Colonic mucosa (tissue), 4 donors: ENCODE results near the gene PLA2G4D. TPM values are rescaled to one million over a fixed set of nuclear protein-coding genes. Genes with fewer than 3 reads are reported as not detected.

ENCODE experiments used
- DNase-seq: peaks from one replicate; pipeline ENCODE4 v3.0.0-alpha.2; 2020
- H3K27ac ChIP-seq: fragments of 200-600 bp; one replicate; pipeline ENCODE4 v1.8.0; 2021
- H3K27me3 ChIP-seq: fragments of 200-600 bp; one replicate; pipeline ENCODE4 v1.8.0; 2021
- H3K36me3 ChIP-seq: fragments of 200-600 bp; one replicate; pipeline ENCODE4 v1.8.0; 2021
- H3K4me1 ChIP-seq: fragments of 200-600 bp; one replicate; pipeline ENCODE4 v1.8.0; 2021; ENCODE audit warnings: mild to moderate bottlenecking
- H3K4me3 ChIP-seq: fragments of 200-600 bp; one replicate; pipeline ENCODE4 v1.8.0; 2021
- H3K9ac ChIP-seq, 2 donors: one replicate each; pipeline ENCODE4 v1.7.0; 2013; ENCODE audit warnings: control low read depth in 2 of 2, low read depth in 2 of 2, low read length in 2 of 2
- H3K9me3 ChIP-seq: fragments of 200-600 bp; one replicate; pipeline ENCODE4 v1.8.0; 2021
- intact Hi-C: fragments of 100-400 bp; cut with DNase I; formaldehyde crosslinking; loops from one replicate; pipeline ENCODE4 v1.14.1; 2022
- total RNA-seq, 2 donors: library from RNA; stranded (reverse); fragmentation: NEBNext Ultra II Directional in 1 of 2; extraction: Animal tissue kit (Norgen Biotek cat#: 25700) in 1 of 2; gene quantifications; one replicate each; pipeline ENCODE4 v1.2.1, GENCODE V29; 2021
- TF ChIP-seq, protein P1 (sequence below): fragments of 200-600 bp; IDR thresholded peaks from one replicate; pipeline ENCODE4 v1.8.0; 2022; ENCODE audit warnings: antibody characterized with exemption, mild to moderate bottlenecking
- donor health status: healthy.
- donor health status: DM: no; HTN: no; CAD: no.
- donor health status: DM: no; HTN: no; CAD: no.

PLA2G4D gene
- total RNA-seq, 2 donors from 2014 or later = 0.24 to 0.27 TPM

DNA sequence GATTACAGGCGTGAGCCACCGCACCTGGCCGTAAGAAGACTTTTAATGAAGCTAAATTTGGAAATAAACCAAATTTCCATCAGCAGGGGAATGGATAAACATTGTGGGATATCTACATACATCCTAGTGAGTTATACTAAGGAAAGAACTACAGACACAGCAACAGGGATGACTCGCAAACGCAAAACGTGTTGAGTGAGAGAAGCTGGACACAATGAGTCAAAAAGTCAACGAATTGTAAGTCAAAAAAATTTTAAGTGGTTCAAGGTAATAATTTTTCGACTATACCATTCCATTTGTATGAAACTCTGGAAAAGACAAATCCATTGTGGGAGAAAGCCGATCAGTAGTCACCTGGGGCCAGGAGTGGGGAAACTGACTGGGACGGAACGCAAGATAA, 42.2 kb upstream of the PLA2G4D start:
- Histone ChIP-seq H3K4me3 (no peak overlapping the region), H3K27me3 (no peaks in the 10 kb centered on the region), H3K36me3 (no peaks in the 10 kb centered on the region), H3K9ac (no peak overlapping the region), H3K27ac (no peak overlapping the region), H3K9me3 (no peaks in the 10 kb centered on the region), H3K4me1 (no peaks in the 10 kb centered on the region)
- DNase-seq = no peak
- TF ChIP-seq, protein P1, sequence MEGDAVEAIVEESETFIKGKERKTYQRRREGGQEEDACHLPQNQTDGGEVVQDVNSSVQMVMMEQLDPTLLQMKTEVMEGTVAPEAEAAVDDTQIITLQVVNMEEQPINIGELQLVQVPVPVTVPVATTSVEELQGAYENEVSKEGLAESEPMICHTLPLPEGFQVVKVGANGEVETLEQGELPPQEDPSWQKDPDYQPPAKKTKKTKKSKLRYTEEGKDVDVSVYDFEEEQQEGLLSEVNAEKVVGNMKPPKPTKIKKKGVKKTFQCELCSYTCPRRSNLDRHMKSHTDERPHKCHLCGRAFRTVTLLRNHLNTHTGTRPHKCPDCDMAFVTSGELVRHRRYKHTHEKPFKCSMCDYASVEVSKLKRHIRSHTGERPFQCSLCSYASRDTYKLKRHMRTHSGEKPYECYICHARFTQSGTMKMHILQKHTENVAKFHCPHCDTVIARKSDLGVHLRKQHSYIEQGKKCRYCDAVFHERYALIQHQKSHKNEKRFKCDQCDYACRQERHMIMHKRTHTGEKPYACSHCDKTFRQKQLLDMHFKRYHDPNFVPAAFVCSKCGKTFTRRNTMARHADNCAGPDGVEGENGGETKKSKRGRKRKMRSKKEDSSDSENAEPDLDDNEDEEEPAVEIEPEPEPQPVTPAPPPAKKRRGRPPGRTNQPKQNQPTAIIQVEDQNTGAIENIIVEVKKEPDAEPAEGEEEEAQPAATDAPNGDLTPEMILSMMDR = no peak
- intact Hi-C loops = loop anchor here (10.0 kb wide), 1 partner anchor 152 kb away; no protein-coding TSS in a partner anchor

DNA sequence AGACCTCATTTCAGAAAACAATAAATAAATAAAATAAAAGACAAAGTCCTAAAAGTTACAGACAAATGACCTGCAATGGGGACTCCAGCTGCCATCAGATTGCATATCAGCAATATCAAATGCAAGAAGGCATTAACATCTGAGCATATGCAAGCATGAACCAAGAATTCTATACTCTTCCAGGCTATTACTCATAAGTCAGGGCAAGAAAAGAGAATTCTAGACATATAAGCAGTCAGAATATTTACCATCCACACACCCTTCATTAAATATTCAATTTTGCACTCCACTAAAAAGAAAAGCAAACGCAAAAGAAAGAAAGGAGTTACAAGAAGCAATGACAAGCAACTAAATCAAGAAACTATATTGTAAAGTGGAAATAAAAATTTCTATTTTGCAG, 41.0 kb upstream of the PLA2G4D start:
- Histone ChIP-seq H3K4me1 (no peaks in the 10 kb centered on the region), H3K9me3 (no peaks in the 10 kb centered on the region), H3K36me3 (no peaks in the 10 kb centered on the region), H3K9ac (no peak overlapping the region), H3K4me3 (no peak overlapping the region), H3K27me3 (no peaks in the 10 kb centered on the region), H3K27ac (no peak overlapping the region)
- TF ChIP-seq, protein P1 = no peak
- DNase-seq = no peak
- intact Hi-C loops = loop anchor here (10.0 kb wide), 1 partner anchor 151 kb away; no protein-coding TSS in a partner anchor

DNA sequence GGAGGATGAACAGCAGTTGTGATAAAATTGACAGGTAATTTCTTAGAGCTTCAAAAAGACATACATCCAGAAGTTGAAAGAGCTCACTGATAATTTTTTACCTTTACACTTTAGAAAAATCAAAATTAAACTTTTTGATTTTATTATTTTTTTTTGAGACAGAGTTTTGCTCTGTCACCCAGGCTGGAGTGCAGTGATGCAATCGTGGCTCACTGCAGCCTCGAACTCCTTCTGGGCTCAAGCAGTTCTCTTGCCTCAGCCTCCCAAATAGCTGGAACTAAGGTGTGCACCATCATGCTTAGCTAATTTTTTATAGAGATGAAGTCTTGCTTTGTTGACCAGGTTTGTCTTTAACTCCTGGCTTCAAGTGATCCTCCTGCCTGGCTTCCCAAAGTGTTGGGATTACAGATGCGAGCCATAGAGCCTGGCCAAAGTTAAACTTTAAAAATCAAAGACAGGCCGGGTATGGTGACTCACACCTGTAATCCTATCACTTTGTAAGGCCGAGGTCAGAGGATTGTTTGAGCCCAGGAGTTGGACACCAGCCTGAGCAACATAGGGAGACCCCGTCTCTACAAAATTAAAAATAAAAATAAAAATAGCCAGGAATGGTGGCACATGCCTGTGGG, 40.4 kb upstream of the PLA2G4D start:
- Histone ChIP-seq H3K9me3 (no peaks in the 10 kb centered on the region), H3K9ac (no peak overlapping the region), H3K27me3 (no peaks in the 10 kb centered on the region), H3K4me1 (no peaks in the 10 kb centered on the region), H3K36me3 (no peaks in the 10 kb centered on the region), H3K27ac (no peak overlapping the region), H3K4me3 (no peak overlapping the region)
- TF ChIP-seq, protein P1 = no peak
- peak; percentile 17 for DNase-seq
- intact Hi-C loops = loop anchor here (5.0 to 10.0 kb wide), 3 partner anchors 47 to 150 kb away; no protein-coding TSS in a partner anchor

DNA sequence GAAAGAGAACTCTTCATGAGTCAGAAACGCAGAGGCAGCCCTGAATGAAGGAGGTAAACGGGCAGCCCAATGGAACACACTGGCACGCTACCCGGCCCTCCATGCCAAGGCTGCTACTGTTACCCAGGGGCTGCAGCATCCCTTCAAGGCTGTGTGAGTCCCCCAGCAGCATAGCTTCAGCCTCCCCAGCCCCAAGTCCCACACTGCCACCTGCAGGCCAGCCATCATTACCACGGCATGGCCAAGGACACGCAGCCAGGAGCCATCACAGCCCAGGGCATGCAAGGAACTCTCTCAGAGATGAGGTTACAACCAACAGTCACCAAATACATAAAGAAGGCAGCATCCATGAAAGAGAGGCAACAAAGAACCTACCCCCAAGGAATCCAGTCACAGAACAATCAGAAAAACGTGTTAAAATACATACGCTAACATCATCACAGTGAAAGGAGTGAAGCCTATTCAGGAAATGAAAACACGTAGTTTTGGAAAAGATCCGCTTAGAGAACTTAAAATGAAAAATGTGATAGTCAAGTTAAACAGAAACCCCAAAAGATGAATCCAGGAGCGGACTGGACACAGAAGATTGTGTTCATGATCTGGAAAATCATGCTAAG, 39.6 kb upstream of the PLA2G4D start:
- H3K4me3 ChIP-seq = no peak overlapping the region
- intact Hi-C loops = loop anchor here (5.0 to 10.0 kb wide), 3 partner anchors 47 to 149 kb away; no protein-coding TSS in a partner anchor
- H3K9ac ChIP-seq = no peak overlapping the region
- H3K27me3 ChIP-seq = no peaks in the 10 kb centered on the region
- TF ChIP-seq, protein P1 = peak; percentile 72
- H3K36me3 ChIP-seq = no peaks in the 10 kb centered on the region
- H3K4me1 ChIP-seq = no peaks in the 10 kb centered on the region
- DNase-seq = peak; percentile 78
- no peak overlapping the region for H3K27ac ChIP-seq
- H3K9me3 ChIP-seq = no peaks in the 10 kb centered on the region

DNA sequence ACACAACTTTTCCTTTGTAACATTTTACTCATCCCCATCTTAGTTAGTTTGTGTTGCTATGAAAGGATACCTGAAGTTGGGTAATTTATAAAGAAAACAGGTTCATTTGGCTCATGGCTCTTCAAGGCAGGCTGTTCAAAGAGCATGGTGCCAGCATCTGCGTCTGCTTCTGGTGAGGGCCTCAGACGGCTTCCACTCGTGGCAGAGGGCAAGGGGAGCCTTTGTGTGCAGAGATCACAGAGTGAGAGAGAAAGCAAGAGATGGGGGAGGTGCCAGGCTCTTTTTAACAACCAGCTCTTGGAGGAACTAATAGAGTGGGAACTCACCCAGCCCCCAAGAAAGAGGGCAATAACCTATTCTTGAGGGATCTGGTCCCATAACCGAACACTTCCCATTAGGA, 39.0 kb upstream of the PLA2G4D start:
- H3K4me3 ChIP-seq = no peak overlapping the region
- peak; percentile 13 for DNase-seq
- H3K9me3 ChIP-seq = no peaks in the 10 kb centered on the region
- H3K4me1 ChIP-seq = no peaks in the 10 kb centered on the region
- no peak overlapping the region for H3K9ac ChIP-seq
- H3K36me3 ChIP-seq = no peaks in the 10 kb centered on the region
- TF ChIP-seq, protein P1 = no peak
- H3K27ac ChIP-seq = no peak overlapping the region
- no peaks in the 10 kb centered on the region for H3K27me3 ChIP-seq
- intact Hi-C loops = loop anchor here (5.0 to 10.0 kb wide), 3 partner anchors 46 to 149 kb away; no protein-coding TSS in a partner anchor
